Femur (tissue), 1 donor: ENCODE data around the gene HNRNPUL2.
"Not testable (repeated sequence)": the region's sequence is repeated elsewhere in the genome, so short reads cannot be mapped to it uniquely, and the experiment has no call there.

Experiments used
- DNase-seq: peaks from one replicate; pipeline ENCODE4 v3.0.0-alpha.2; 2017

HNRNPUL2 gene

GRCh38 chr11:62726156-62726914, 922 bp downstream of the HNRNPUL2 start:
- DNase-seq = no peak

- DNase-seq = no peak
Measured at GRCh38 chr11:62725646-62726045, 1.6 kb downstream of the HNRNPUL2 start.

- DNase-seq = no peak
Measured at GRCh38 chr11:62724171-62724570, 3.1 kb downstream of the HNRNPUL2 start.

- DNase-seq = no peak
Measured at GRCh38 chr11:62721994-62722393, 5.3 kb downstream of the HNRNPUL2 start.

GRCh38 chr11:62719302-62719978, 7.8 kb downstream of the HNRNPUL2 start:
- DNase-seq = no peak

GRCh38 chr11:62716816-62717215, 10.4 kb downstream of the HNRNPUL2 start:
- DNase-seq = no peak

- no peak for DNase-seq
Measured at GRCh38 chr11:62716206-62716605, 11.1 kb downstream of the HNRNPUL2 start.

GRCh38 chr11:62715150-62716130, 11.8 kb downstream of the HNRNPUL2 start:
- no peak for DNase-seq

GRCh38 chr11:62713343-62713742, 13.9 kb downstream of the HNRNPUL2 start:
- DNase-seq = no peak

- no peak for DNase-seq
Measured at GRCh38 chr11:62712861-62713260, 14.4 kb downstream of the HNRNPUL2 start.

GRCh38 chr11:62712276-62712812, 14.9 kb downstream of the HNRNPUL2 start:
- DNase-seq = no peak

GRCh38 chr11:62710001-62710345, 17.3 kb downstream of the HNRNPUL2 start:
- peak; percentile 47 for DNase-seq

- peak; percentile 99 for DNase-seq
Measured at GRCh38 chr11:62709247-62710000, 17.8 kb downstream of the HNRNPUL2 start.

- peak; percentile 44 for DNase-seq
Measured at GRCh38 chr11:62708793-62709192, 18.5 kb downstream of the HNRNPUL2 start.

GRCh38 chr11:62708392-62708791, 18.9 kb downstream of the HNRNPUL2 start:
- peak; percentile 46 for DNase-seq

- DNase-seq = peak; percentile 49
Measured at GRCh38 chr11:62707277-62707861, 19.9 kb downstream of the HNRNPUL2 start, which contains the start of the genes BSCL2 and GNG3. BSCL2 (minus strand) TSS chr11:62707424; CDS start chr11:62707195, 229 bp downstream. GNG3 (plus strand) TSS chr11:62707676; CDS start chr11:62708296, 620 bp downstream.

GRCh38 chr11:62706850-62707247, 20.4 kb downstream of the HNRNPUL2 start:
- DNase-seq = no peak

- DNase-seq = peak; percentile 97
Measured at GRCh38 chr11:62705880-62706849, 21.1 kb downstream of the HNRNPUL2 start.

GRCh38 chr11:62705413-62705812, 21.8 kb downstream of the HNRNPUL2 start:
- DNase-seq = no peak

- DNase-seq = not testable (repeated sequence)
Measured at GRCh38 chr11:62703921-62704320, 23.3 kb downstream of the HNRNPUL2 start.
